ENCODE results near the gene SNX9.

Gene SNX9

GRCh38 chr6:157823001-157823527 is at the start of gene SNX9:
Gene SNX9 (plus strand): TSS chr6:157823246. CDS start chr6:157823435, 189 bp downstream.
- H3K4me1 ChIP-seq (ENCODE audit: control insufficient read depth, insufficient read depth, low read length), result no peaks in the 10 kb centered on the region
- no peak for DNase-seq (ENCODE audit: low read depth, low spot score)
- no CpG with 5 or more reads among the region's 92 CpGs for WGBS (ENCODE audit: insufficient coverage, insufficient read length)
- H3K36me3 ChIP-seq (ENCODE audit: control insufficient read depth, insufficient read depth, low read length), result no peaks in the 10 kb centered on the region
- H3K9me3 ChIP-seq (ENCODE audit: control insufficient read depth, insufficient read depth, low read length), result no peaks in the 10 kb centered on the region
- H3K27me3 ChIP-seq (ENCODE audit: control insufficient read depth, insufficient read depth, low read length), result no peaks in the 10 kb centered on the region
- peak within 1 kb of the TSS; percentile 94 for H3K4me3 ChIP-seq (ENCODE audit: low read length)
- H3K27ac ChIP-seq (ENCODE audit: low read length), result no peak within 1 kb of the TSS

GRCh38 chr6:157773248-157773773 is 49.7 kb upstream of the SNX9 start:
- no peak overlapping the region for H3K27ac ChIP-seq (ENCODE audit: low read length)
- H3K4me3 ChIP-seq (ENCODE audit: low read length), result no peak overlapping the region
- H3K9me3 ChIP-seq (ENCODE audit: control insufficient read depth, insufficient read depth, low read length), result no peaks in the 10 kb centered on the region
- no peaks in the 10 kb centered on the region for H3K27me3 ChIP-seq (ENCODE audit: control insufficient read depth, insufficient read depth, low read length)
- no peaks in the 10 kb centered on the region for H3K36me3 ChIP-seq (ENCODE audit: control insufficient read depth, insufficient read depth, low read length)
- DNase-seq (ENCODE audit: low read depth, low spot score), result no peak
- peaks cover 3% of the 10 kb centered on the region; the same call in 1 of the 2 replicates for H3K4me1 ChIP-seq (ENCODE audit: control insufficient read depth, insufficient read depth, low read length)
- no CpG with 5 or more reads among the region's 10 CpGs for WGBS (ENCODE audit: insufficient coverage, insufficient read length)

DNA sequence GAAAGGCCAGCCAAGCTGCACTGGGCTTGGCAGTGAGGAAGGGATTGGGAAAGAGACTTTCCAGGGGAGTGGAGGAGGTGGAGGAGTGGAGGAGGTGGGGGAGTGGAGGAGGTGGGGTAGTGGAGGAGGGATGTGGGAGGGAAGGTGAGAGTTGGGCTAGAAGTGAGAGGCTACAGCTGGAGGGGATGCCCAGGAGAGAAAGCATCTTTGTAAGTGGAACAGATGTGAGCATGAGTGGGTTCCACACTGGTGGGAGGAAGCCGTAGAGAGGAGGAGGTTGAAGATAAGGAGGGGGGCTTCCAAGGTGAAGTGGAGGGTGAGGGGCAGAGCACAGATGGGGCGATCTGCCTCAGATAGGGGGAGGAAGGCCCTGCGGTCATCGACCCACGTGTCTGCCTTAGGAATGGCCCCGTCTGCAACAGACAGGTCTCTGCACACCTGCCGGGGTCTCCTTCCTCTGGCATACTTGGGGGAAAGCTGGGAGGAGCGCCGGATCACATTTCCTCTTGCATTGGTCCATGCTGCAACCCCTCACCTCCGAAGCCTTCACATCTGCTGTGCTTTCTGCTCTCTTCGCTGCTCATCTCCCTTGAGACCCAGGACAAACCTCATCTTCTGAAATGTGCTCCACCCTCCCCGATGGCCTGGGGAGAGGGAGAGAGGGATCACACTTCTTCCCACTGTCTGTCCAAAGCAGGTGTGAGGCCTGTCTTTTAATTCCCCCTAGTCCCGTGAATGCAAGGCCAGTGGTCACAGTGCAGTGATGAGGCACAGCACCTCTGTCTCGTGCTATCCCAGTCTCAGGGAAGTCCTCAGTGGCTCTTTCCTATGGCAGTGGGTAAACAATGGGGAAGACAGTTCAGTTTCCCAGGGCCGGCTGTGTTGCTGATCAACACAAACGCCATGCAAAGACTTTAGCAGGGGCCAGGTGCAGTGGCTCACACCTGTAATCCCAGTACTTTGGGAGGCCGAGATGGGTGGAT is 48.6 kb upstream of the SNX9 start:
- H3K9me3 ChIP-seq (ENCODE audit: control insufficient read depth, insufficient read depth, low read length), result no peaks in the 10 kb centered on the region
- peaks cover 3% of the 10 kb centered on the region; the same call in 1 of the 2 replicates for H3K4me1 ChIP-seq (ENCODE audit: control insufficient read depth, insufficient read depth, low read length)
- H3K27ac ChIP-seq (ENCODE audit: low read length), result no peak overlapping the region
- H3K27me3 ChIP-seq (ENCODE audit: control insufficient read depth, insufficient read depth, low read length), result no peaks in the 10 kb centered on the region
- H3K36me3 ChIP-seq (ENCODE audit: control insufficient read depth, insufficient read depth, low read length), result no peaks in the 10 kb centered on the region
- no peak overlapping the region for H3K4me3 ChIP-seq (ENCODE audit: low read length)
- DNase-seq (ENCODE audit: low read depth, low spot score), result no peak
- WGBS (ENCODE audit: insufficient coverage, insufficient read length), result no CpG with 5 or more reads among the region's 17 CpGs

- peaks cover 3% of the 10 kb centered on the region; the same call in 1 of the 2 replicates for H3K4me1 ChIP-seq (ENCODE audit: control insufficient read depth, insufficient read depth, low read length)
- no peak for DNase-seq (ENCODE audit: low read depth, low spot score)
- H3K36me3 ChIP-seq (ENCODE audit: control insufficient read depth, insufficient read depth, low read length), result no peaks in the 10 kb centered on the region
- H3K27me3 ChIP-seq (ENCODE audit: control insufficient read depth, insufficient read depth, low read length), result no peaks in the 10 kb centered on the region
- no peaks in the 10 kb centered on the region for H3K9me3 ChIP-seq (ENCODE audit: control insufficient read depth, insufficient read depth, low read length)
- no peak overlapping the region for H3K4me3 ChIP-seq (ENCODE audit: low read length)
- WGBS (ENCODE audit: insufficient coverage, insufficient read length), result no CpG with 5 or more reads among the region's 3 CpGs
- H3K27ac ChIP-seq (ENCODE audit: low read length), result no peak overlapping the region
Observed at GRCh38 chr6:157775376-157775775, 47.7 kb upstream of the SNX9 start.

DNA sequence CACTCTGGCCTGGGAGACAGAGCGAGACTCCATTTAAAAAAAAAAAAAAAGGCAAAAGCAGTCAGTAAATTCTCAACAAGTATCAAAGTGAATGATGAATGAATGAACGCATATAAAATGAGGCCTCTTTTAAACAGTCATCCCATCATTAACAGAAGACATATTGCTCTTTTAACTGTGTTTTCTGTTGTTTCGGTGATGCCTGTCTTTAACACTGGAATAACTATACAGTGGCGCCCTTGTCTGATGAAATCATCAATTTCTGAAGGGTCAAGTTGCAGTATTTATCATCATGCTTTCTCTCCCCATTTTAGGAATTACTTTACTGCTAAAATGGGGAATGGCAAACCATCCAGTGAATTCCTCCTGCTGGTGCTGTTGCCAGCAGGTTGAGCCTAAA is 45.7 kb upstream of the SNX9 start:
- DNase-seq (ENCODE audit: low read depth, low spot score), result no peak
- Histone ChIP-seq H3K27ac (ENCODE audit: low read length) (no peak overlapping the region), H3K36me3 (ENCODE audit: control insufficient read depth, insufficient read depth, low read length) (no peaks in the 10 kb centered on the region), H3K9me3 (ENCODE audit: control insufficient read depth, insufficient read depth, low read length) (no peaks in the 10 kb centered on the region), H3K4me3 (ENCODE audit: low read length) (no peak overlapping the region; the same call in 1 of the 2 replicates), H3K4me1 (ENCODE audit: control insufficient read depth, insufficient read depth, low read length) (peaks cover 3% of the 10 kb centered on the region; the same call in 1 of the 2 replicates), H3K27me3 (ENCODE audit: control insufficient read depth, insufficient read depth, low read length) (no peaks in the 10 kb centered on the region)
- no CpG with 5 or more reads among the region's 4 CpGs for WGBS (ENCODE audit: insufficient coverage, insufficient read length)

GRCh38 chr6:157778719-157779118 is 44.3 kb upstream of the SNX9 start:
- H3K27ac ChIP-seq (ENCODE audit: low read length), result no peak overlapping the region
- no peak overlapping the region for H3K4me3 ChIP-seq (ENCODE audit: low read length)
- no peaks in the 10 kb centered on the region for H3K27me3 ChIP-seq (ENCODE audit: control insufficient read depth, insufficient read depth, low read length)
- WGBS (ENCODE audit: insufficient coverage, insufficient read length), result no CpG with 5 or more reads among the region's 4 CpGs
- no peaks in the 10 kb centered on the region for H3K9me3 ChIP-seq (ENCODE audit: control insufficient read depth, insufficient read depth, low read length)
- DNase-seq (ENCODE audit: low read depth, low spot score), result no peak
- H3K36me3 ChIP-seq (ENCODE audit: control insufficient read depth, insufficient read depth, low read length), result no peaks in the 10 kb centered on the region
- H3K4me1 ChIP-seq (ENCODE audit: control insufficient read depth, insufficient read depth, low read length), result no peaks in the 10 kb centered on the region

DNA sequence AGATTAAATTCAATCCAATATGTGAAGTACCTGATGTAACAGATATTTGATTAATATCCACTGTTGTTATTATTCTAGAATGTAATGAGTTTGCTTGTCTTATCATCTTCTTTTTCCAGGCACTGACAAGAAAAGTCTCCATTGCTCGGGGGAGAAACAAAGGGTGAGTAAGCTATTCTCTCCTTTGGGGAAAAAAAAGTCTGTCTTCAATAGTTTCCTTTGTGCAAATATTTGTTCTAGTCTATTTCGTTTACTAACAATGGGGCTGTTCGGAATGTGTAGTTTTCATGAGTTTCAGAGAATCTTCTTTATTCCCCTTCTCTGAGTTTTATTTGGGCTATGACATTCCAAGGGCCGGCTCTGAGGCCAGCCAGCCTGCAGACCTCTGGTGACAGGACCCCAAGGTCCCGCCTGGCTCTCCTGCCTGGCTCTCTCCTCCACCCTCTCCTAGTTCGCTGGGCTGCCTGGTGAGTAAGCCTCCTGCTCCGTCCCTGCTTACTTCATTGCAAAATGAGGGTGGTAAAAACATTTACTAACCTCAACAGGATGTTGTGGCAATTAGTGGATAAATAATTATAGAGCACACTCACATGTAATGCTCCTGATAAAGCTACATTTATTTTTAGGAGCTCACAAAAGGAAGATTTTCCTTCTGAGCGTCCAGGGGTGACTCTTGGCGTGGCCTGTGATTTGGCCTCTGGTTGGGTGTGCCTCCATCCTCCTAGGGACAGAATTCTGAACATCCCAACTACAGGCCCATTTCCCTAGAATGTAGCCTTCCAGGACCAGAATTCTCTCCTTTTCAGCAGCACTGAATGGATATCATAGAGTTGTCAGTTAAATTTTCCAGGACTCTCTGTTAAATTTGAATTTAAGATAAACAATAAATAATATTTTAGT is 43.1 kb upstream of the SNX9 start:
- Histone ChIP-seq H3K27ac (ENCODE audit: low read length) (no peak overlapping the region), H3K27me3 (ENCODE audit: control insufficient read depth, insufficient read depth, low read length) (no peaks in the 10 kb centered on the region), H3K9me3 (ENCODE audit: control insufficient read depth, insufficient read depth, low read length) (no peaks in the 10 kb centered on the region), H3K4me3 (ENCODE audit: low read length) (no peak overlapping the region), H3K4me1 (ENCODE audit: control insufficient read depth, insufficient read depth, low read length) (no peaks in the 10 kb centered on the region), H3K36me3 (ENCODE audit: control insufficient read depth, insufficient read depth, low read length) (no peaks in the 10 kb centered on the region)
- no CpG with 5 or more reads among the region's 9 CpGs for WGBS (ENCODE audit: insufficient coverage, insufficient read length)
- DNase-seq (ENCODE audit: low read depth, low spot score), result no peak

DNA sequence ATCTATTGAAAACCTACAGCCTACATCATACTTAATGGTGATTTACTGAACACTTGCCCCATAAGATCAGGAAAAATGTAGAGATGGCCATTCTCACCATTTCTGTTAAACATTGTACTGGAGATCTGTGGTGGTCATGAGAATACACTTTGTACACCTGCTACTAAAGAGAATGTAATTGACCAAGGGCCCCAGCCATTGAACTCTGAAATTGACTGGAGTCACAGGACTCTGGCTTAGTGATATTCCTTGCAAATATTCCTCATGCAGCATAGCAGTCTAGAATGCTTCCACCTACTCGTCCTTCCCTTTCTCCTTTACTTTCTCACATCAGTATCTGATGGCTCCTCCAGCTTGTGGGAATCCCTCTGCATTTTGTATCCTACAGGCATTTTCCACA is 37.4 kb upstream of the SNX9 start:
- Histone ChIP-seq H3K27me3 (ENCODE audit: control insufficient read depth, insufficient read depth, low read length) (no peaks in the 10 kb centered on the region), H3K27ac (ENCODE audit: low read length) (no peak overlapping the region), H3K4me3 (ENCODE audit: low read length) (no peak overlapping the region), H3K36me3 (ENCODE audit: control insufficient read depth, insufficient read depth, low read length) (no peaks in the 10 kb centered on the region), H3K4me1 (ENCODE audit: control insufficient read depth, insufficient read depth, low read length) (no peaks in the 10 kb centered on the region), H3K9me3 (ENCODE audit: control insufficient read depth, insufficient read depth, low read length) (no peaks in the 10 kb centered on the region)
- DNase-seq (ENCODE audit: low read depth, low spot score), result no peak
- WGBS (ENCODE audit: insufficient coverage, insufficient read length), result no CpG with 5 or more reads among the region's 1 CpG

DNA sequence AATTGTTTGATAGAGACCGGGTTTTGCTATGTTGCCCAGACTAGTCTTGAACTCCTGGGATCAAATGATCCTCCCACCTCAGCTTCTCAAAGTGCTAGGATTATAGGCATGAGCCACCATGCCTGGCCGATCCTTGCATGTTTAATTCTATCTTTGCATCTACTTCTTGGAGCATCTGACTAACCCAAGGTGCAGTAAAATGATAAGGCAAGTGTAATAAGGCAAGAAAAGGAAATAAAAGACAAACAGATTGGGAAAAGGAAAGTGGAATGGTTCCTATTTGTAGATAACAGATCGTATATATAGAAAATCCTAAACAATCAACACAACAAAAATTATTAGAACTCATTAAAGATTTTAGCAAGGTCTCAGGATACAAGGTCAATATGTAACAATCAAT is 36.8 kb upstream of the SNX9 start:
- Histone ChIP-seq H3K36me3 (ENCODE audit: control insufficient read depth, insufficient read depth, low read length) (no peaks in the 10 kb centered on the region), H3K27ac (ENCODE audit: low read length) (no peak overlapping the region), H3K9me3 (ENCODE audit: control insufficient read depth, insufficient read depth, low read length) (no peaks in the 10 kb centered on the region), H3K27me3 (ENCODE audit: control insufficient read depth, insufficient read depth, low read length) (no peaks in the 10 kb centered on the region), H3K4me1 (ENCODE audit: control insufficient read depth, insufficient read depth, low read length) (no peaks in the 10 kb centered on the region), H3K4me3 (ENCODE audit: low read length) (no peak overlapping the region)
- DNase-seq (ENCODE audit: low read depth, low spot score), result no peak
- WGBS (ENCODE audit: insufficient coverage, insufficient read length), result no CpG with 5 or more reads among the region's 3 CpGs

DNA sequence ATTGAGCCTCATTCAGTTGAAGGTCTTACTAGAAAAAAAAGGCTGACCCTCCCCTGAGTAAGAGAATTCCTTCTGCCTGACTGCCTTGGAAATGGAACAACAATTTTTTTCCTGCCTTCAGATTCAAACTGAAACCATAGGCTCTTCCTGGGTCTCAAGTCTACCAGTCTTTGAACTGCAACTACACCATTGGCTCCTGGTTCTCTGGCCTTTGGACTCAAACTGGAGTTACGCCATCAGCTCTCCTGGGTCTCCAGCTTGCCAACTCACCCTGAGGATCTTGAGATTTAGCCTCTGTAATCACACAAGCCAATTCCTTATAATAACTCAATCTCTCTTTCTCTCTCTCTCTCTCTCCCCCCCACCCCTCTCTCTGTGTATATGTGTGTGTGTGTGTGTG is 36.0 kb upstream of the SNX9 start:
- WGBS (ENCODE audit: insufficient coverage, insufficient read length), result no CpG with 5 or more reads among the region's 1 CpG
- DNase-seq (ENCODE audit: low read depth, low spot score), result no peak
- Histone ChIP-seq H3K27ac (ENCODE audit: low read length) (no peak overlapping the region), H3K27me3 (ENCODE audit: control insufficient read depth, insufficient read depth, low read length) (no peaks in the 10 kb centered on the region), H3K9me3 (ENCODE audit: control insufficient read depth, insufficient read depth, low read length) (no peaks in the 10 kb centered on the region), H3K4me3 (ENCODE audit: low read length) (no peak overlapping the region), H3K36me3 (ENCODE audit: control insufficient read depth, insufficient read depth, low read length) (no peaks in the 10 kb centered on the region), H3K4me1 (ENCODE audit: control insufficient read depth, insufficient read depth, low read length) (no peaks in the 10 kb centered on the region)

Data from iPS DF 6.9 (cell line).